Tibial artery (tissue), 4 donors: ENCODE data around the gene TAF8.

Experiments used
- DNase-seq, 2 donors: peaks; one replicate each; pipeline ENCODE4 v3.0.0-alpha.2; 2019
- H3K27ac ChIP-seq, 2 donors: fragments of 200-600 bp; sonication (generic) in 1 of 2; 1 replicate in 1 of 2; 2 replicates in 1 of 2; pipeline ENCODE4 v1.5.1; 2018 to 2019; ENCODE audit warnings: mild to moderate bottlenecking in 1 of 2
- H3K27me3 ChIP-seq, 2 donors: fragments of 200-600 bp; sonication (generic) in 1 of 2; one replicate each; pipeline versions ENCODE4 v1.5.1 to v1.6.0; 2016 to 2019
- H3K36me3 ChIP-seq, 3 donors: fragments of 200-600 bp; sonication (generic) in 2 of 3; one replicate each; pipeline ENCODE4 v1.5.1; 2016 to 2019; ENCODE audit warnings: mild to moderate bottlenecking in 2 of 3
- H3K4me1 ChIP-seq, 4 donors: fragments of 200-600 bp; sonication (generic) in 2 of 4; 1 replicate in 3 of 4; 2 replicates in 1 of 4; pipeline ENCODE4 v1.5.1; 2016 to 2019
- H3K4me3 ChIP-seq, 2 donors: fragments of 200-600 bp; sonication (generic) in 1 of 2; 1 replicate in 1 of 2; 2 replicates in 1 of 2; pipeline ENCODE4 v1.5.1; 2018 to 2019; ENCODE audit warnings: mild to moderate bottlenecking in 2 of 2
- H3K9me3 ChIP-seq, 3 donors: fragments of 200-600 bp; sonication (generic) in 1 of 3; one replicate each; pipeline ENCODE4 v1.5.1; 2016 to 2019
- CTCF ChIP-seq, 2 experiments: fragments of 200-600 bp in 1 of 2; fragments of 450-650 bp in 1 of 2; IDR thresholded peaks; one replicate each; pipeline ENCODE4 v1.5.1; 2017 to 2019; ENCODE audit warnings: antibody characterized with exemption in 2 of 2, mild to moderate bottlenecking in 1 of 2, moderate library complexity in 1 of 2
- intact Hi-C: fragments of 100-400 bp; cut with DNase I; formaldehyde crosslinking; loops from one replicate; pipeline ENCODE4 v1.15.0; 2023; ENCODE audit warnings: low total_unique reads

TAF8 gene

GRCh38 chr6:42123379-42124103 lies 73.2 kb downstream of the TAF8 start:
- intact Hi-C loops: no loop called here
- H3K36me3 ChIP-seq: peaks cover 0 to 24% (median 0%) of the 10 kb centered on the region in 3 donors
- H3K4me3 ChIP-seq: no peak overlapping the region
- H3K4me1 ChIP-seq: peaks cover 0 to 16% (median 1%) of the 10 kb centered on the region in 4 donors
- no peak overlapping the region for H3K27ac ChIP-seq
- DNase-seq: no peak
- H3K9me3 ChIP-seq: no peaks in the 10 kb centered on the region
- H3K27me3 ChIP-seq: no peaks in the 10 kb centered on the region
- TF ChIP-seq CTCF (IDR thresholded peaks at IDR 0.05): no peak

GRCh38 chr6:42124223-42124836 lies 74.0 kb downstream of the TAF8 start:
- Histone ChIP-seq H3K36me3 (peaks cover 0 to 27% (median 0%) of the 10 kb centered on the region in 3 donors), H3K27me3 (no peaks in the 10 kb centered on the region), H3K4me1 (peaks cover 0 to 12% (median 0%) of the 10 kb centered on the region in 4 donors), H3K27ac (no peak overlapping the region), H3K4me3 (no peak overlapping the region), H3K9me3 (no peaks in the 10 kb centered on the region)
- intact Hi-C loops: no loop called here
- no peak for DNase-seq
- no peak for TF ChIP-seq CTCF (IDR thresholded peaks at IDR 0.05)

GRCh38 chr6:42125231-42125630 lies 74.9 kb downstream of the TAF8 start:
- H3K4me1 ChIP-seq: peaks cover 0 to 12% (median 0%) of the 10 kb centered on the region in 4 donors
- no peak overlapping the region for H3K27ac ChIP-seq
- TF ChIP-seq CTCF (IDR thresholded peaks at IDR 0.05): no peak
- no peaks in the 10 kb centered on the region for H3K9me3 ChIP-seq
- DNase-seq: no peak
- H3K27me3 ChIP-seq: peaks cover 0 to 2% of the 10 kb centered on the region in 2 donors
- intact Hi-C loops: no loop called here
- H3K4me3 ChIP-seq: no peak overlapping the region
- peaks cover 0 to 27% (median 0%) of the 10 kb centered on the region in 3 donors for H3K36me3 ChIP-seq

GRCh38 chr6:42125663-42126062 lies 75.3 kb downstream of the TAF8 start:
- H3K9me3 ChIP-seq: no peaks in the 10 kb centered on the region
- H3K4me1 ChIP-seq: peaks cover 0 to 12% (median 0%) of the 10 kb centered on the region in 4 donors
- no peak overlapping the region for H3K4me3 ChIP-seq
- no peak for DNase-seq
- H3K27ac ChIP-seq: no peak overlapping the region
- TF ChIP-seq CTCF (IDR thresholded peaks at IDR 0.05): no peak
- intact Hi-C loops: no loop called here
- H3K36me3 ChIP-seq: peaks cover 0 to 27% (median 0%) of the 10 kb centered on the region in 3 donors
- peaks cover 0 to 5% of the 10 kb centered on the region in 2 donors for H3K27me3 ChIP-seq

GRCh38 chr6:42128460-42129359 lies 78.4 kb downstream of the TAF8 start:
- H3K27me3 ChIP-seq: peaks cover 0 to 5% of the 10 kb centered on the region in 2 donors
- H3K4me1 ChIP-seq: peaks cover 0 to 4% (median 0%) of the 10 kb centered on the region in 4 donors
- H3K36me3 ChIP-seq: peaks cover 0 to 30% (median 0%) of the 10 kb centered on the region in 3 donors
- no peaks in the 10 kb centered on the region for H3K9me3 ChIP-seq
- intact Hi-C loops: no loop called here
- no peak overlapping the region for H3K4me3 ChIP-seq
- no peak overlapping the region for H3K27ac ChIP-seq
- TF ChIP-seq CTCF (IDR thresholded peaks at IDR 0.05): no peak
- no peak for DNase-seq
